HCT116 (cell line): Measurements from ENCODE around the gene DLST. TPM values are rescaled to one million over a fixed set of nuclear protein-coding genes. Genes with fewer than 3 reads are reported as not detected.

Source experiments
- ATAC-seq: fragments of 200-7000 bp; cut with Tn5 transposase; 2 replicates; pipeline ENCODE4 v1.9.1; 2020; ENCODE audit warnings: mild to moderate bottlenecking, moderate library complexity
- BruUV-seq: library from RNA; stranded (reverse); fragments of 400-500 nt; replicated peaks from 2 replicates; lab custom pipeline; 2021; lab: Mats Ljungman, UMichigan
- CTCF ChIA-PET: fragments of 300-600 bp; sonication (Branson Sonifier 250); formaldehyde crosslinking; loops from one replicate; lab custom pipeline; 2021; ENCODE audit warnings: antibody characterized with exemption; lab: Charles Lee
- POLR2A ChIA-PET: fragments of 300-600, 350-600 bp; sonication (Branson Sonifier 250); formaldehyde crosslinking; loops from one replicate; lab custom pipeline; 2021; ENCODE audit warnings: antibody characterized with exemption; lab: Charles Lee
- RAD21 ChIA-PET, 2 experiments: fragments of 300-600 bp; sonication (Branson Sonifier 250); formaldehyde crosslinking; loops; one replicate each; lab custom pipeline; 2023; ENCODE audit warnings: low total read pairs in 2 of 2; ENCODE audit not compliant: uncharacterized antibody in 2 of 2, unreplicated experiment in 2 of 2, low non-redundant PET in 1 of 2; lab: Charles Lee
- DNase-seq: peaks from one replicate; pipeline ENCODE4 v3.0.0-alpha.2; 2010; ENCODE audit warnings: low read depth, low spot score
- H2AFZ ChIP-seq: fragments of 200-600 bp; shearing (Covaris generic), sonication (generic); 2 replicates; pipeline ENCODE4 v1.6.1; 2017; ENCODE audit warnings: low read depth, mixed run types, mixed read lengths, antibody characterized with exemption, low read length; ENCODE audit not compliant: poor library complexity, severe bottlenecking
- H3K27ac ChIP-seq: 2 replicates; pipeline ENCODE4 v1.5.1; 2012; ENCODE audit warnings: low read depth, low read length
- H3K27me3 ChIP-seq: fragments of 200-600 bp; sonication (generic); 2 replicates; pipeline ENCODE4 v1.6.1; 2016; ENCODE audit warnings: mixed run types, low read length, mixed read lengths; ENCODE audit not compliant: insufficient read depth
- H3K36me3 ChIP-seq, 2 experiments: fragments of 200-500 bp in 1 of 2; fragments of 200-600 bp in 1 of 2; sonication (Bioruptor generic) in 1 of 2; sonication (generic) in 1 of 2; 2 replicates each; pipeline versions ENCODE4 v1.5.1 to v1.6.1; 2014 to 2016; ENCODE audit warnings: low read length in 2 of 2, inconsistent platforms in 1 of 2, mixed read lengths in 1 of 2, mixed run types in 1 of 2; ENCODE audit not compliant: insufficient read depth in 2 of 2, control insufficient read depth in 1 of 2
- H3K4me1 ChIP-seq, 2 experiments: fragments of 200-600 bp in 1 of 2; sonication (generic) in 1 of 2; 2 replicates each; pipeline versions ENCODE4 v1.5.1 to v1.6.1; 2012 to 2017; ENCODE audit warnings: low read length in 2 of 2, inconsistent platforms in 1 of 2, mild to moderate bottlenecking in 1 of 2, mixed read lengths in 1 of 2, mixed run types in 1 of 2, moderate library complexity in 1 of 2; ENCODE audit not compliant: insufficient read depth in 2 of 2, control insufficient read depth in 1 of 2
- H3K4me2 ChIP-seq: fragments of 200-600 bp; sonication (generic); 2 replicates; pipeline ENCODE4 v1.6.1; 2017; ENCODE audit warnings: mixed run types, low read length, mixed read lengths
- H3K4me3 ChIP-seq, 2 experiments: fragments of 200-600 bp in 1 of 2; sonication (generic) in 1 of 2; replicated peaks in 1 of 2; 2 replicates each; pipeline ENCODE4 v1.5.1; 2011 to 2016; ENCODE audit warnings: low read length in 2 of 2, control low read depth in 1 of 2, low read depth in 1 of 2, mild to moderate bottlenecking in 1 of 2, mixed read lengths in 1 of 2, mixed run types in 1 of 2
- H3K79me2 ChIP-seq: fragments of 200-600 bp; sonication (generic); 2 replicates; pipeline ENCODE4 v1.6.1; 2017; ENCODE audit warnings: mild to moderate bottlenecking, mixed run types, low read length, moderate library complexity, mixed read lengths; ENCODE audit not compliant: insufficient read depth
- H3K9ac ChIP-seq: fragments of 200-600 bp; sonication (generic); 2 replicates; pipeline ENCODE4 v1.6.1; 2016; ENCODE audit warnings: low read length, mixed read lengths
- H3K9me2 ChIP-seq: fragments of 200-600 bp; sonication (generic), shearing (Covaris generic); 2 replicates; pipeline ENCODE4 v1.6.1; 2017; ENCODE audit warnings: mixed run types, mild to moderate bottlenecking, moderate library complexity; ENCODE audit not compliant: insufficient read depth
- H3K9me3 ChIP-seq, 2 experiments: fragments of 200-500 bp in 1 of 2; fragments of 200-600 bp in 1 of 2; sonication (Bioruptor generic) in 1 of 2; sonication (generic) in 1 of 2; 2 replicates each; pipeline ENCODE4 v1.6.1; 2014 to 2017; ENCODE audit warnings: low read length in 2 of 2, mixed read lengths in 2 of 2, inconsistent platforms in 1 of 2, low read depth in 1 of 2, mild to moderate bottlenecking in 1 of 2, mixed run types in 1 of 2, moderate library complexity in 1 of 2; ENCODE audit not compliant: control insufficient read depth in 1 of 2, insufficient read depth in 1 of 2
- H4K20me1 ChIP-seq: fragments of 200-600 bp; sonication (generic), shearing (Covaris generic); 2 replicates; pipeline ENCODE4 v1.6.1; 2017; ENCODE audit warnings: mixed run types, mild to moderate bottlenecking, moderate library complexity; ENCODE audit not compliant: insufficient read depth
- CBX3 ChIP-seq: IDR thresholded peaks from 2 replicates; pipeline ENCODE4 v1.6.1; 2012; ENCODE audit warnings: low read depth
- EGR1 ChIP-seq: IDR thresholded peaks from 2 replicates; pipeline ENCODE4 v1.6.1; 2012; ENCODE audit warnings: low read depth
- ELF1 ChIP-seq: IDR thresholded peaks from 2 replicates; pipeline ENCODE4 v1.6.1; 2012; ENCODE audit warnings: low read depth, borderline replicate concordance
- EZH2 ChIP-seq: fragments of 200-600 bp; sonication (generic); IDR thresholded peaks from 2 replicates; pipeline ENCODE4 v1.6.1; 2017; ENCODE audit warnings: antibody characterized with exemption, mixed run types
- FOSL1 ChIP-seq: IDR thresholded peaks from 2 replicates; pipeline ENCODE4 v1.6.1; 2012; ENCODE audit warnings: low read depth
- JUND ChIP-seq: IDR thresholded peaks from 2 replicates; pipeline ENCODE4 v1.6.1; 2012
- POLR2A ChIP-seq: IDR thresholded peaks from 2 replicates; pipeline ENCODE4 v1.7.0; 2011; ENCODE audit warnings: borderline replicate concordance; ENCODE audit not compliant: insufficient read depth, insufficient read length; ENCODE audit errors: extremely low read depth
- POLR2AphosphoS5 ChIP-seq: IDR thresholded peaks from 2 replicates; pipeline ENCODE4 v1.6.1; 2011; ENCODE audit warnings: mild to moderate bottlenecking, low read depth, low read length, moderate library complexity
- RAD21 ChIP-seq: IDR thresholded peaks from 2 replicates; pipeline ENCODE4 v1.6.1; 2012; ENCODE audit warnings: low read depth, mild to moderate bottlenecking
- SRF ChIP-seq: IDR thresholded peaks from 2 replicates; pipeline ENCODE4 v1.6.1; 2012; ENCODE audit warnings: low read depth
- TCF7L2 ChIP-seq: IDR thresholded peaks from 2 replicates; pipeline ENCODE4 v1.7.0; 2011; ENCODE audit warnings: borderline replicate concordance, inconsistent platforms; ENCODE audit not compliant: insufficient read depth, insufficient read length; ENCODE audit errors: extremely low read depth
- YY1 ChIP-seq: IDR thresholded peaks from 2 replicates; pipeline ENCODE4 v1.6.1; 2011; ENCODE audit warnings: low read length, low read depth, moderate library complexity, mild to moderate bottlenecking; ENCODE audit not compliant: insufficient replicate concordance; ENCODE audit errors: extremely low read depth
- ZFX ChIP-seq: fragments of 450-650 bp; IDR thresholded peaks from 2 replicates; pipeline ENCODE4 v1.6.1; 2017
- ZNF274 ChIP-seq: fragments of 200-500 bp; sonication (Bioruptor generic); IDR thresholded peaks from 2 replicates; pipeline ENCODE4 v1.6.1; 2014; ENCODE audit warnings: mild to moderate bottlenecking, low read depth, low read length, inconsistent platforms
- intact Hi-C: fragments of 100-400 bp; cut with micrococcal nuclease; formaldehyde crosslinking; loops from 2 replicates; pipeline ENCODE4 v1.10.0; 2022
- total RNA-seq: library from RNA; stranded (reverse); gene quantifications from one replicate; pipeline ENCODE4 v1.2.1, GENCODE V29; 2021; ENCODE audit not compliant: unreplicated experiment
- TF ChIP-seq, protein P1 (sequence below), 3 experiments: fragments of 200-600 bp in 1 of 3; sonication (generic) in 1 of 3; IDR thresholded peaks in 2 of 3; conservative IDR thresholded peaks in 1 of 3; 2 replicates each; pipeline ENCODE4 v1.5.1; 2012 to 2017; ENCODE audit warnings: low read depth in 2 of 3, low read length in 2 of 3, antibody characterized with exemption in 1 of 3, borderline replicate concordance in 1 of 3, control low read depth in 1 of 3, mild to moderate bottlenecking in 1 of 3, mixed read lengths in 1 of 3, mixed run types in 1 of 3, moderate library complexity in 1 of 3; ENCODE audit not compliant: insufficient read depth in 1 of 3
- TF ChIP-seq, protein P2 (sequence below): IDR thresholded peaks from 2 replicates; pipeline ENCODE4 v1.6.1; 2012

DLST gene
- total RNA-seq, 1 experiment from 2014 or later, result 101 TPM

DNA sequence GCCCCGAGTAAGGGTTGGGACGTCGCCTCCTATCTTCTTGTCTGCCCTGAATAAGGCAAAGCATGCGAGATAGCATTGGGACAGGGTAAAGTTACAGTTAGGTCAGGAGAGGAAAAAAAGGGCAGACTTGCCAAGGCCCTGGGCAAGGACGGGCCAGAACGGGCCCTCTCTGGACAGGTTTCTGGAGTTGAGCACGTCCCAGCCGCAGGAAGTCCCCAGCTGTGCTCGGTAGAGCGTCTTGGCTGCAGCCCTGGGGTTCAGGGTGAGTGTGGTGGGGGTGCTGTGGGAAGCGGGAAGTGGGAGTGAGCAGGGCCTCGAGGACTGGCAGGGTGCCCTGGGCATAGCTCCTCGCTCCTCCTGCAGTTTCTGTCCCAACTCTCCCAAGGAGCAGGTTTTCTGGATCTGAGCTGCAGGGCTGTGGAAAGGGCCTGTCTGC lies 35.9 kb downstream of the DLST start:
- ChIA-PET POLR2A (no interaction called here), CTCF (interaction anchor here (1.6 kb wide), 1 partner anchor 12 kb away, joined by 4 read pairs; no protein-coding TSS in a partner anchor), RAD21 (no interaction called here)
- Histone ChIP-seq H3K27ac (no peak overlapping the region), H3K4me1 (peaks cover 0 to 9% of the 10 kb centered on the region in 2 experiments; a peak in 2 of 4 replicates), H2AFZ (no peak overlapping the region), H3K9ac (no peak overlapping the region), H3K36me3 (no peaks in the 10 kb centered on the region), H3K79me2 (no peaks in the 10 kb centered on the region), H3K9me2 (no peaks in the 10 kb centered on the region), H3K9me3 (no peaks in the 10 kb centered on the region), H4K20me1 (no peaks in the 10 kb centered on the region), H3K4me3 (no peak overlapping the region), H3K4me2 (no peak overlapping the region), H3K27me3 (no peaks in the 10 kb centered on the region)
- DNase-seq, result no peak
- TF ChIP-seq TCF7L2 (no peak), POLR2AphosphoS5 (no peak), EGR1 (no peak), ZFX (no peak), ELF1 (no peak), YY1 (no peak)
- TF ChIP-seq, protein P1, sequence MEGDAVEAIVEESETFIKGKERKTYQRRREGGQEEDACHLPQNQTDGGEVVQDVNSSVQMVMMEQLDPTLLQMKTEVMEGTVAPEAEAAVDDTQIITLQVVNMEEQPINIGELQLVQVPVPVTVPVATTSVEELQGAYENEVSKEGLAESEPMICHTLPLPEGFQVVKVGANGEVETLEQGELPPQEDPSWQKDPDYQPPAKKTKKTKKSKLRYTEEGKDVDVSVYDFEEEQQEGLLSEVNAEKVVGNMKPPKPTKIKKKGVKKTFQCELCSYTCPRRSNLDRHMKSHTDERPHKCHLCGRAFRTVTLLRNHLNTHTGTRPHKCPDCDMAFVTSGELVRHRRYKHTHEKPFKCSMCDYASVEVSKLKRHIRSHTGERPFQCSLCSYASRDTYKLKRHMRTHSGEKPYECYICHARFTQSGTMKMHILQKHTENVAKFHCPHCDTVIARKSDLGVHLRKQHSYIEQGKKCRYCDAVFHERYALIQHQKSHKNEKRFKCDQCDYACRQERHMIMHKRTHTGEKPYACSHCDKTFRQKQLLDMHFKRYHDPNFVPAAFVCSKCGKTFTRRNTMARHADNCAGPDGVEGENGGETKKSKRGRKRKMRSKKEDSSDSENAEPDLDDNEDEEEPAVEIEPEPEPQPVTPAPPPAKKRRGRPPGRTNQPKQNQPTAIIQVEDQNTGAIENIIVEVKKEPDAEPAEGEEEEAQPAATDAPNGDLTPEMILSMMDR (IDR thresholded peaks at IDR 0.05 in 2 of 3, conservative IDR thresholded peaks at IDR 0.05 in 1 of 3; ENCODE audit: borderline replicate concordance in 1 of 3, insufficient read depth in 1 of 3, low read depth in 2 of 3, low read length in 2 of 3), result no peak
- intact Hi-C loops, result no loop called here
- ATAC-seq, result no peak
- BruUV-seq, result no TSS peak

DNA sequence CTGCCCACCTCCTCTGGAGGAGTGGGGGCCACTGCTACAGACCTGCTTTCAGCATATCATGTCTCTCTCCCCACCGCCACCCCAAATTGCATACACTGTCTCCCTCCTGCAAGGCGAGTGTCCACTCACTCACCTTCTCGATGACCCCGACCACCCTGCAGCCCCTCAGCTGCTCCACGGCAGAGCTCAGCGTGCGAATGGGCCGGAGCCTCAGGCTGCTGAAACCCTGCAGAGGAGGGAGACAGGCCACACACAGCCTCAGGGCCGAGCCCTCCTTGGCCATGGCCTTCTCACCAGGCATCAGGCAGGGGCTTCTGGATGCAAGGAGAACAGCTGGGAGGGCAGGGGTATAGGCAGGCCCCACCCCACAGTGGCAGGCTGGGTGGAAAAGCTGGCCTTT lies 36.7 kb downstream of the DLST start:
- Histone ChIP-seq H3K4me2 (no peak overlapping the region), H3K79me2 (no peaks in the 10 kb centered on the region), H3K9me3 (no peaks in the 10 kb centered on the region), H3K4me3 (no peak overlapping the region), H3K27me3 (no peaks in the 10 kb centered on the region), H3K27ac (no peak overlapping the region), H3K4me1 (peaks cover 0 to 9% of the 10 kb centered on the region in 2 experiments; a peak in 2 of 4 replicates), H3K9ac (no peak overlapping the region), H2AFZ (no peak overlapping the region), H3K36me3 (no peaks in the 10 kb centered on the region), H4K20me1 (no peaks in the 10 kb centered on the region), H3K9me2 (no peaks in the 10 kb centered on the region)
- DNase-seq, result no peak
- no peak for ATAC-seq
- intact Hi-C loops, result no loop called here
- POLR2A ChIA-PET, result no interaction called here
- no TSS peak for BruUV-seq
- CTCF ChIA-PET, result interaction anchor here (1.6 kb wide), 1 partner anchor 13 kb away, joined by 4 read pairs; no protein-coding TSS in a partner anchor
- RAD21 ChIA-PET, result no interaction called here
- no peak for TF ChIP-seq JUND
- TF ChIP-seq RAD21, result no peak
- no peak for TF ChIP-seq CBX3
- TF ChIP-seq POLR2AphosphoS5, result no peak
- no peak for TF ChIP-seq ZNF274
- no peak for TF ChIP-seq FOSL1
- TF ChIP-seq YY1, result no peak
- TF ChIP-seq, protein P1 (IDR thresholded peaks at IDR 0.05 in 2 of 3, conservative IDR thresholded peaks at IDR 0.05 in 1 of 3; ENCODE audit: borderline replicate concordance in 1 of 3, insufficient read depth in 1 of 3, low read depth in 2 of 3, low read length in 2 of 3), result no peak
- no peak for TF ChIP-seq POLR2A
- no peak for TF ChIP-seq EZH2
- no peak for TF ChIP-seq ZFX
- no peak for TF ChIP-seq SRF
- TF ChIP-seq, protein P2, sequence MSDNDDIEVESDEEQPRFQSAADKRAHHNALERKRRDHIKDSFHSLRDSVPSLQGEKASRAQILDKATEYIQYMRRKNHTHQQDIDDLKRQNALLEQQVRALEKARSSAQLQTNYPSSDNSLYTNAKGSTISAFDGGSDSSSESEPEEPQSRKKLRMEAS, result no peak
